ENCODE data around the gene TMPRSS2.
"Not testable (repeated sequence)": the region's sequence is repeated elsewhere in the genome, so short reads cannot be mapped to it uniquely, and the experiment has no call there.

TMPRSS2 gene

DNA sequence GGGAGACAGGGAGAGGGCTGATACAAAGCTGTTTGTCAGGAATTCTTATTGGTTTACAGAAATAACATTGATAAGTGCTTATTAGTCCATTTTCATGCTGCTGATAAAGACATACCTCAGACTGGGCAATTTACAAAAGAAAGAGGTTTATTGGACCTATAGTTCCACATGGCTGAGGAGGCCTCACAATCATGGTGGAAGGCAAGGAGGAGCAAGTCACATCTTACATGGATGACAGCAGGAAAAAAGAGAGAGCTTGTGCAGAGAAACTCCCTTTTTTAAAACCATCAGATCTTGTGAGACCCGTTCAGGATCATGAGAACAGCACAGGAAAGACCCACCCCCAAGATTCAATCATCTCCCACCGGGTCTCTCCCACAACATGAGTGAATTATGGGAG, 90.5 kb downstream of the TMPRSS2 start:
- not testable (repeated sequence) for H3K4me3 ChIP-seq, H3K27ac ChIP-seq

Measured in skin epidermis (tissue), 12 donors.